Limb (tissue), 2 donors: ENCODE measurements around the gene PDE9A.

ENCODE experiments used
- DNase-seq, 2 donors: peaks; one replicate each; pipeline ENCODE4 v3.0.0-alpha.2; 2016; ENCODE audit errors: extremely low spot score in 2 of 2

PDE9A gene

DNA sequence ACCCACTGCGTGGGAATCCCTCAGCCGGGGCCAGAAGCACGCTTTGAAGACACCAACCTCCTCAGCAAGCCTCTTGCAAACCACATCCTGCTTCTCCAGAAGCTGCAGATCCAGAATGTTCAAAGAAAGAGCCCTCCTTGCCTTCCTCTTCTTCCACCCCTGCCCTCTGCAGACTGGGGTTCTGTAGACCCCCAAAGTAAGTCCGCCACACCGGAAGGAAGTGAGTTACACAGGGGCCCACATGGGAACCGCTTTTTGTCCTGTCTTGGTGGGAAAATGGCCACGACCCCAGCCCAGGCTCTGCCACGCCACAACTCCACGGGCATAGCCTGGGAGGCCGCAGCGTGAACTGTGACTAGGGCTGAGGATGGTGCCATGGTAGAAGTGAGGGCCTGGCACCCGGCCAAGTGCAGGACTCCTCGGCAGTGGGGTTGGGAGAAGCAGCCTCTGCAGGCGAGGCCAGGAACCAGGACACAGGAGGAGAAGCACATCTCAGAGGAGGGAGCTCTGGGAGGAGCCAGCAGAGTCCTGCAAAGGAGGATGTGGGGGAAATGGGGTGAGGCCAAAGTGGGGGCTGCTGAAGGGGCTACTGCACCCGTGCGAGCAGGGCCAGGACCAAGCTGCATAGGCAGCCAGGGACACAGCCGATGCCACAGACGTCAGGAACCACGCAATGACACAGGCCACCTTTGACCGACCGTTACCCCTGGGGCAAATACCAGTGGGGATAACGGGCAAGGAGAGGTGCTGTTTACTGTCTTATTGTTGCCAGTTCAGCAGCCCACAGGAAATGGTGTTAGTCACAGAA lies 30.9 kb downstream of the PDE9A start:
- no peak for DNase-seq

DNA sequence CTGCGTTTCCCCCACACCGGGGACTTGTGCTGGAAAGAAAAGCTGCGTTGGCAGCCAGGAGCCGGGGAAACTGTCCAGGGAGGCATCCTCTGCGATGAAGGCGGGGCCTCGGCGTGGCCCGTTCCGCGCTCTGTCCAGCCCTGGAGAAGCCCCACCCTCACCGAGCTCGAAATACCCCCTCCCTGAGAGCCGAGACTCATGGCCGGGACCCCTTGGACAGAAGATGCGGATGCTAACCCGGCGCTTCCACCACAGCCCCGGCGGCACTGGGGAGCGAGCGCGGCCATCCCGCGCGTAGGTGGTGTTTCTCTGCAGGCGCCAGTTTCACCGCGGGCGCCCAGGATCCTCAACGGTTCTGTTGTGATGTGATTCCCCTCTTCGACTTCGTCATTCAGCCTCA lies 31.6 kb downstream of the PDE9A start:
- DNase-seq: no peak

- DNase-seq: no peak
Measured at GRCh38 chr21:42685954-42686500, 32.6 kb downstream of the PDE9A start.

- no peak for DNase-seq
Measured at GRCh38 chr21:42687796-42688195, 34.4 kb downstream of the PDE9A start.

- peak in 1 of 2 donors; percentile 14 for DNase-seq
Measured at GRCh38 chr21:42688226-42688840, 34.9 kb downstream of the PDE9A start.

DNA sequence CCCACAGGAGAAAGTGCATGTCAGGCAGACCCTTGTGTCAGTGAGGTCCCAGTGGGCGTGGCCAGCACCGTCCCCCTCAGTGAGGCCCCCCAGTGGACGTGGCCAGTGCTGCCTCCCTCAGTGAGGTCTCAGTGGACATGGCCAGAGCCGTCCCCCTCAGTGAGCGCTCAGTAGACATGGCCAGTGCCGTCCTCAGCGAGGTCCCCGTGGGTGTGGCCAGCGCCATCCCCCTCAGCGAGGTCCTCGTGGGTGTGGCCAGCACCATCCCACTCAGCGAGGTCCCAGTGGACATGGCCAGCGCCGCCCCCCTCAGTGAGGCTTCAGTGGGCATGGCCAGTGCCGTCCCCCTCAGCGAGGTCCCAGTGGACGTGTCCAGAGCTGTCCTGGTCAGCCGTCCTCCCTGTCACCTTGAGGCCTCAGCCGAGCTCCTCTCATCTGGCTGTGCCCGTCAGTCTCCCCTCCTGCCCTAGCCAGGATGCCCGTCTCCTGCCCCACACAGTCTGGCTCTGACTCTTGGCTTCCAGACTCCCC lies 35.5 kb downstream of the PDE9A start:
- peak in 1 of 2 donors; percentile 21 for DNase-seq

DNA sequence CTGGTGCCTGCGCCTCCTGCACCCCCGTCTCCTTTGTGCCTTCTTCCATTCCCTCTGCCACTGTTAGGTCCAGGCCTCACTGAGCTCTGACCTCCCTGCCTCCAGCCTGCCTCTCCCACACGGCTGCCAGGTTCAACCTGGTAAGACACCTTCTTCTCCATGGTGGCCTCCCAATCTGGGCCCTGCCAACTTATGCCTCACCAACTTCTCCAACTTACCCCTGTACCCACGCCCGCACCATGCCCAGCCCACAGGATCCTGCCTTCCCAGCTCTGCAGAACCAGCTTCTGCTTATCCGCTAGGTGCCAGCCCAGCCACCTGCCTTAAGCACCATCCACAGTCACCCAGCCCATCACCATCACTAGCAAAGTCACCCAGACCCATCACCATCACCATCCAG lies 37.2 kb downstream of the PDE9A start:
- DNase-seq: no peak

- DNase-seq: no peak
Measured at GRCh38 chr21:42691901-42692559, 38.6 kb downstream of the PDE9A start.

- no peak for DNase-seq
Measured at GRCh38 chr21:42692688-42693087, 39.3 kb downstream of the PDE9A start.

- DNase-seq: no peak
Measured at GRCh38 chr21:42694751-42695696, 41.6 kb downstream of the PDE9A start.

DNA sequence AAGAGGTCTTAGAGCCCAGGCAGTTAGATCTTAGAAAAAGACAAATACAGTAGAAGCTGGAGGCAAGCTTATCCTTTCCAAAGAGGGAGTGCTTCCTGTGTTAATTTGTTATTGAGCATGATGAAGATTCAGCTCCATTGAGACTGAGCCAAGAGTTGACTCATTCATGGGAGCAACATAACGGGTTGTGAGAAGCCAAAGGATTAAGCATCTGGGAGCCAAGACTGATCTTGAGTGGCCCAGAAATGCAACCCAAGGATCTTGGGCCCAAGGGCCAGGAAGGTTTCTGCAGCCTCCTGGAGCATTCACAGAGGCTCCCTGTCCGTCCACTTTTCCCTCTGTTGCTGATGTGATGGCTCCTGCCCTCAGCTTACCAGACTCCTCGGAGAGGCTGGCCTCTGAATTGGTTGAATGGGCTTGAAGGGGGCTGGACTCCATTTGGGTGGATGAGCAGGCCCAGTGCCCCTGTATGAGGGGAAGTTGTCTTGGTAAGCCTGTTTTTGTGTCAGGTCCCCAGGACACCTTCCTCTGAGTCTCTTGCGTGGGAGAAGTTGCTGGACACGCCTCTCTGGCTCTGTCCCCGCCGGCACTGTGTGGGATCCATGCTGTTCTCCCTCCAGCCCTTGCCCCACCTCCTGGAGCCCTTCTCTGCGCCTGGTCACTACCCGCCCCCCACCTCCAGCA lies 42.4 kb downstream of the PDE9A start:
- no peak for DNase-seq

- no peak for DNase-seq
Measured at GRCh38 chr21:42696501-42697040, 43.1 kb downstream of the PDE9A start.

DNA sequence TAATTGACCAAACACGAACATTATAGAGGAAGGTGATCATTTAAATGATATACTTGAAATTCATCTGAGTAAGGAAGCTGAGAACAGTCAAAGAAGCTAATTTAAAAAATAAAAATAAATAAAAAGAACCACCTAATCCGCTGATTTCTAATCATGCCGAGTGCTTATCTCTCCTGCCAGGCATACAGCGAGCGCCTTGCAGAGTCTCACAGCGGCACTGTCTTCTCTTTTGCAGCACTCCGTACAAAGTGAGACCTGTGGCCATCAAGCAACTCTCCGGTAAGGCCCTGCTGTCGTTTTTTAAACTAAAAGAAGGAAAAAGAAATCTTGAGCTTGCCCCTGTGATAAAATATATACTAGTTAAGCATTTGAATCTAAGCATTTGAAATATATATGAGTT lies 45.3 kb downstream of the PDE9A start:
- no peak for DNase-seq

DNA sequence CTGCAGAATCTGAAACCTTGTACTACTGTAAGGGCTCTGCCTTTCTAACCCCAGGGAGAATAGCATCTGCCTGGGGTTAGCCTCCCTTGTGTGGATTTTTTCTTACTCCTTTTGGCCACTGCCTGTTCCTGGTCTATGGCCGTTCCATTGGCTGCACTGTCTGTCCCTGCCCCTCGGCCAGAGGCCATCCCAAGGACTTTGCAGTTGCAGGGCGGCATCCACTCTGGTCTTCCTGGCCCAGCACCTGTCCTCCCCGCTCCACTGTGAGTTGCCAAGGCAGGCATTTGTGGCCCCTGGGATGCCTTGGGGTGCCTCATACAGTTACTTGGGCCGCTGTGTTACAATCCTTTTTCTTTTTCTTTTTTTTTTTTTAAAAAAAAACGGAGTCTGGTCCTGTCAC lies 45.8 kb downstream of the PDE9A start:
- DNase-seq: no peak

DNA sequence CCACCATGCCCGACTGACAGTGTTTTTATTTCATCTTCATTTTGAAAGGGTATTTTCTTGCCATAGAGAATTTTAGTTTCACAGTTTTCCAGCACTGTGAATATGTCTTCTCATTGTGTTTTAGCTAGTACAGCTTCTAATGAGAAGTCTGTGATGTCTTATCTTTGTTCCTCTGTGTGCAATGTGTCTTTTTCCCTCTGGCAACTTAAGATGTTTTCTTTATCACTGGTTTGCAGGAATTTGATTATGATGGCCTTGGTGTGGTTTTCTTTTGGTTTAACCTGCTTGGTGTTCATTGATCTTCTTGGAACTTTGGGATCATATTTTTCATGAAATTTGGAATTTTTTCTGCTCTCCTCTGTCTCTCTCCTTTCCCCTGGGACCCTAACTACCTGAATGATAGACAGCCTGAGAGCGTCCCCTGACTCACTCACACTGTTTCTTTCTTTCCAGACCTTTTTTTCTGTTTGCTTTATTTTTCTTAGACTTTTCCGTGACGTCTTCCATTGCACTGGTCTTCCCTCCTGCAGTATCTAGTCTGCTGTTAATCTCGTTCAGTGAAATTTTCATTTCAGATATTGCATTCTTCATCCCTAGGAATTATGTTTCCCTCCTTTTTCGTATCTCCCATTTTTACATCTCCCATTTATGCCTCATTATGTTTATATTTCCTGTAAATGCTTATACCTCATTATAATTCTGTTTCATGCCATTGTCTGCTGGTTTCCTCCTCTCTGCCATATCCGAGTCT lies 48.5 kb downstream of the PDE9A start:
- no peak for DNase-seq

- DNase-seq: no peak
Measured at GRCh38 chr21:42702720-42703119, 49.3 kb downstream of the PDE9A start.

DNA sequence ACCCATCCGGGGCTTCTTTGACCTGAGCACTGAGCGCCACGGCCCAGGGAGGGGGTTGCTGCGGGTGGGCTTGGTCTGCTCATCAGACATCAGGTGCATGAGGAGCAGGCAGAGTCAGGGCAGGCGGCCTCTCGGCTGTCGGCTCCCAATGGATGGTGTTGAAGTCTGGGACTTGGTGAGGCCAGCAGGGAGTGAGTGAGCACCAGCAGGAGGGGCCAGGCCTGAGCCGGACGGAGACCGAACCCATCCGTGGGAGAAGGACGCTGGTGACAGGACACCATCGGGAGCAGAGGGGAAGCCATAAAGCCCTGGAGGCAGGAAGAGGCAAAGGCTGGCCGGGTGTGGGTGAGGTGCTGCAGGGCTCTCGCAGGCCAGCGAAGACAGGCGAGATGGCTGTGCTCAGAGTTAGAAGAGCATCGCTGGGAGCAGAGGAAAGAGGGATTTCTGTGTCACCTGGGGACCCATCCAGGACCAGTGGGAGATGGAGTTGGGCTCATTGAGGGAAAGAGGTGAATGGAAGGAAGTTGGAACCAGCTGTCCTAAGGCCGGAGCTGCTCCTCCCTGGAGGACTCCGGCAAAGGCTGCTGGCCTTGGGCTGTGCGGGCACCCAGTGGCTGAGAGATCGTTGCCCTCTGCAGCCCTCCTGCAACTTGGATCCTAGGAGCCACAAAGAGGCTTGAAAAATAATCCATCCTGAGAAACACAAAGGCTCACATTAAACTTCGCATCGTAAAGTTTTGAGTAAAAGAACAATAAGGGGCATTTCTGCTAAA lies 49.9 kb downstream of the PDE9A start:
- DNase-seq: no peak

DNA sequence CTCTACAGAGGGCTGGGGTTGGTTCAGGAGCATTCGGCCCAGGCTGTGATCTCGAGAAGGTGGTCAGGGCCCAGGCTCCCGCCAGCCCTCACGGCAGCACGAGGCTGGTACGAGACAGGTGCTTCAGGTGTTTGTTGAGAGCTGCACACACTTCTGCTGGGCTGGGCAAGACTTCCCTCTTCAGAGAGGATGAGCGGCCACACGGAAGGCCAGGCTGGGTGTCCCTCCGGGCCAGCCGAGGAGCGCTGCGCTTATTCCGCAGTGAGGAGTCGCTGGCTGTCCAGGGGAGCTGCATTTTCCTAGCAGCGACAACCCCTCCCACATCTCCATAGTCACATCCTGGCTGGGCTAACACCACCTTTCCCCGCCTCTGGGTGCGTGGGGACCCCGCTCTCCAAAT lies 50.5 kb downstream of the PDE9A start:
- DNase-seq: no peak

DNA sequence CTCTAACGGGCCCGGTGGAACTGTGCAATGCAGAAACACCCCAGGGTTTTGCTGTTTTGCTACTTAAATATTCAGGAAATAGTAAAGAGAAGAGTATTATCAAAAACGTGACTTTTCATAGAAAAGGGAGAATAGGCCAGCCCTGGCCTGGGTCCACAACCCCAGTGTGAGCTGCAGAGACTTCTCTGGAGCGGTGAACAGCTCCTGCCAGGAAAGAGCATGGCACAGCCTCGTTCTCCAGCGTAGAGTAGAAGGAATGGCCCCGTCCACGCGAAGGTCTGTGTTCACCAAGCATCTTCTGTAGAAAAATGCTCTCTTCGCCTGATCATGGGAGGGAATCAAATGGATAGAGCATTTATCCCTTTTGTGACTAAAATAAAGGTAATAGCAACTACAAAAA lies 51.4 kb downstream of the PDE9A start:
- no peak for DNase-seq
